C4-2B (cell line): Measurements from ENCODE around the gene ILRUN.
"Not testable (repeated sequence)": the region's sequence is repeated elsewhere in the genome, so short reads cannot be mapped to it uniquely, and the experiment has no call there.

Source experiments
- CTCF ChIP-seq: fragments of 450-650 bp; conservative IDR thresholded peaks from 2 replicates; pipeline ENCODE4 v1.5.1; 2017; ENCODE audit warnings: mild to moderate bottlenecking
- ZFX ChIP-seq: fragments of 450-650 bp; IDR thresholded peaks from 2 replicates; pipeline ENCODE4 v1.6.1; 2017

- TF ChIP-seq CTCF, ZFX: not testable (repeated sequence)
Observed at GRCh38 chr6:34674930-34675329, 21.6 kb downstream of the ILRUN start.
